CD4-positive, alpha-beta memory T cell (primary cell): ENCODE data around the gene FMN2. TPM values are rescaled to one million over a fixed set of nuclear protein-coding genes. Genes with fewer than 3 reads are reported as not detected.

Source experiments
- CTCF ChIA-PET: fragments of 350-600 bp; sonication (Branson Sonifier 250); formaldehyde crosslinking; loops from one replicate; lab custom pipeline; 2021; ENCODE audit warnings: inconsistent platforms; ENCODE audit not compliant: partially characterized antibody; lab: Charles Lee
- POLR2A ChIA-PET: fragments of 350-600 bp; sonication (Branson Sonifier 250); formaldehyde crosslinking; loops from one replicate; lab custom pipeline; 2021; ENCODE audit not compliant: partially characterized antibody; lab: Charles Lee
- DNase-seq, 5 donors: peaks; one replicate each; pipeline versions ENCODE4 v3.0.0 to v3.0.0-alpha.2; 2020 to 2022; ENCODE audit warnings: mixed read lengths in 1 of 5
- H3K27ac ChIP-seq: one replicate; pipeline ENCODE4 v1.7.0; 2013; ENCODE audit warnings: low read depth, low read length
- H3K27me3 ChIP-seq: 2 replicates; pipeline ENCODE4 v1.7.0; 2013; ENCODE audit warnings: mild to moderate bottlenecking, low read length, moderate library complexity; ENCODE audit not compliant: insufficient read depth
- H3K36me3 ChIP-seq: 2 replicates; pipeline ENCODE4 v1.7.0; 2013; ENCODE audit warnings: mild to moderate bottlenecking, low read length, moderate library complexity; ENCODE audit not compliant: insufficient read depth
- H3K4me1 ChIP-seq: 2 replicates; pipeline ENCODE4 v1.7.0; 2013; ENCODE audit warnings: mild to moderate bottlenecking, low read length, moderate library complexity; ENCODE audit not compliant: insufficient read depth
- H3K4me3 ChIP-seq, 2 donors: one replicate each; pipeline ENCODE4 v1.7.0; 2013; ENCODE audit warnings: low read length in 2 of 2, mild to moderate bottlenecking in 1 of 2
- H3K9me3 ChIP-seq, 2 donors: one replicate each; pipeline ENCODE4 v1.7.0; 2013; ENCODE audit warnings: low read length in 2 of 2, control low read depth in 1 of 2; ENCODE audit not compliant: control insufficient read depth in 1 of 2
- H3K27ac Mint-ChIP-seq, 7 donors: one replicate each; pipeline ENCODE4 v1.8.0; 2020 to 2021; ENCODE audit warnings: mixed read lengths in 7 of 7, mild to moderate bottlenecking in 6 of 7, inconsistent platforms in 3 of 7, moderate library complexity in 3 of 7
- H3K27me3 Mint-ChIP-seq, 2 donors: one replicate each; pipeline ENCODE4 v1.8.0; 2020 to 2021; ENCODE audit warnings: mixed read lengths in 2 of 2
- H3K36me3 Mint-ChIP-seq, 2 donors: one replicate each; pipeline ENCODE4 v1.8.0; 2020 to 2021; ENCODE audit warnings: mixed read lengths in 2 of 2, inconsistent platforms in 1 of 2, mild to moderate bottlenecking in 1 of 2
- H3K4me1 Mint-ChIP-seq, 4 donors: one replicate each; pipeline ENCODE4 v1.8.0; 2020 to 2021; ENCODE audit warnings: mixed read lengths in 4 of 4, mild to moderate bottlenecking in 1 of 4
- H3K4me3 Mint-ChIP-seq, 8 donors: one replicate each; pipeline ENCODE4 v1.8.0; 2020 to 2021; ENCODE audit warnings: mixed read lengths in 8 of 8, mild to moderate bottlenecking in 7 of 8, moderate library complexity in 6 of 8, inconsistent platforms in 3 of 8
- H3K9me3 Mint-ChIP-seq, 8 donors: one replicate each; pipeline ENCODE4 v1.8.0; 2020 to 2021; ENCODE audit warnings: mixed read lengths in 8 of 8, mild to moderate bottlenecking in 5 of 8, inconsistent platforms in 3 of 8, moderate library complexity in 1 of 8
- intact Hi-C: fragments of 100-400 bp; cut with micrococcal nuclease; formaldehyde crosslinking; loops from one replicate; pipeline ENCODE4 v1.15.1; 2023
- polyA plus RNA-seq, 2 donors: library from polyadenylated mRNA; unstranded; fragments of 300-500 nt; fragmentation: Illumina TruSeq; gene quantifications; one replicate each; pipeline ENCODE4 v1.2.3, GENCODE V29; 2021
- total RNA-seq, 2 experiments: library from RNA; stranded (reverse); gene quantifications; one replicate each; pipeline ENCODE4 v1.2.3, GENCODE V29; 2021

The FMN2 gene
- total and polyA plus RNA-seq, 4 experiments from 2014 or later = not detected

DNA sequence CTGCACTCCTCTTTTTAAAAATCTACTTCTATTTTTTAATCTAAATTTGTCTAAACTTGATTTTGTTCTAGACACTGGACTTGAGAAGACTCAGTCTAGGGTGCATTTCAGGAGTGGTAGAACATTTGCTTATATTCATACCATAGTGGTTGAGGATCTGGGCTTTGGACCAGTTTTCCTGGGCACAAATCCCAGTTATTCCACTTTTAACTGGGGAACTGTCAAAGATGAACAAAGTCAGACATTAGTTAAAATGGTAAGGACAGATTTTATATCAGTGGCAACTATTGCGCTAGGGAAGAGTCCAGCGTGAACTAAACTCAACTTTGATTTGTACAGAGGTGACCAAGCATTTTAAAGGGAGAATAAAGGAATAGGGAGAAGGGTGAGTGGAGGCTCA lies 102.4 kb downstream of the FMN2 start:
- no peak overlapping the region for H3K4me3 Mint-ChIP-seq
- H3K27me3 ChIP-seq = no peaks in the 10 kb centered on the region
- CTCF ChIA-PET = no interaction called here
- no peaks in the 10 kb centered on the region for H3K9me3 ChIP-seq
- H3K36me3 ChIP-seq = no peaks in the 10 kb centered on the region
- no peak overlapping the region for H3K27ac ChIP-seq
- H3K27ac Mint-ChIP-seq = no peak overlapping the region
- no peaks in the 10 kb centered on the region for H3K9me3 Mint-ChIP-seq
- intact Hi-C loops = loop anchor here (5.0 kb wide), 1 partner anchor 413 kb away; no protein-coding TSS in a partner anchor
- POLR2A ChIA-PET = no interaction called here
- no peaks in the 10 kb centered on the region for H3K4me1 ChIP-seq
- peaks cover 4 to 8% of the 10 kb centered on the region in 2 donors for H3K27me3 Mint-ChIP-seq
- no peak overlapping the region for H3K4me3 ChIP-seq
- H3K36me3 Mint-ChIP-seq = no peaks in the 10 kb centered on the region
- no peak for DNase-seq
- peaks cover 2 to 4% (median 3%) of the 10 kb centered on the region in 4 donors for H3K4me1 Mint-ChIP-seq

- no peak for DNase-seq
- Mint-ChIP-seq H3K4me3 (no peak overlapping the region), H3K9me3 (peaks cover 0 to 6% (median 2%) of the 10 kb centered on the region in 8 donors), H3K36me3 (no peaks in the 10 kb centered on the region), H3K4me1 (no peaks in the 10 kb centered on the region), H3K27me3 (peaks cover 0 to 4% of the 10 kb centered on the region in 2 donors), H3K27ac (no peak overlapping the region)
- H3K36me3 ChIP-seq = no peaks in the 10 kb centered on the region
- no peaks in the 10 kb centered on the region for H3K27me3 ChIP-seq
- ChIA-PET CTCF (interaction anchor here (0.9 kb wide), 1 partner anchor 11 kb away, joined by 3 read pairs; no protein-coding TSS in a partner anchor), POLR2A (interaction anchor here (0.6 kb wide), 1 partner anchor 77 kb away, joined by 3 read pairs; no protein-coding TSS in a partner anchor)
- H3K9me3 ChIP-seq = no peaks in the 10 kb centered on the region
- no peak overlapping the region for H3K27ac ChIP-seq
- H3K4me1 ChIP-seq = no peaks in the 10 kb centered on the region
- intact Hi-C loops = no loop called here
- H3K4me3 ChIP-seq = no peak overlapping the region
These were observed 106.7 kb downstream of the FMN2 start for GRCh38 chr1:240198376-240198775.

GRCh38 chr1:240199758-240200645 lies 108.3 kb downstream of the FMN2 start:
- ChIA-PET POLR2A (no interaction called here), CTCF (interaction anchor here (1.1 kb wide), 1 partner anchor 10 kb away, joined by 3 read pairs; no protein-coding TSS in a partner anchor)
- peaks cover 0 to 6% (median 2%) of the 10 kb centered on the region in 8 donors for H3K9me3 Mint-ChIP-seq
- H3K27ac Mint-ChIP-seq = no peak overlapping the region
- Histone ChIP-seq H3K27me3 (no peaks in the 10 kb centered on the region), H3K9me3 (no peaks in the 10 kb centered on the region), H3K4me3 (no peak overlapping the region), H3K4me1 (no peaks in the 10 kb centered on the region), H3K27ac (no peak overlapping the region), H3K36me3 (no peaks in the 10 kb centered on the region)
- H3K4me1 Mint-ChIP-seq = no peaks in the 10 kb centered on the region
- peaks cover 0 to 4% of the 10 kb centered on the region in 2 donors for H3K27me3 Mint-ChIP-seq
- intact Hi-C loops = no loop called here
- H3K4me3 Mint-ChIP-seq = peak overlapping the region in 1 of 8 donors; percentile 1
- no peak for DNase-seq
- no peaks in the 10 kb centered on the region for H3K36me3 Mint-ChIP-seq

- no peak overlapping the region for H3K4me3 ChIP-seq
- POLR2A ChIA-PET = no interaction called here
- Mint-ChIP-seq H3K9me3 (peaks cover 0 to 6% (median 2%) of the 10 kb centered on the region in 8 donors), H3K27ac (no peak overlapping the region), H3K27me3 (no peaks in the 10 kb centered on the region), H3K4me3 (no peak overlapping the region), H3K4me1 (no peaks in the 10 kb centered on the region), H3K36me3 (no peaks in the 10 kb centered on the region)
- no peak for DNase-seq
- no peaks in the 10 kb centered on the region for H3K9me3 ChIP-seq
- H3K27ac ChIP-seq = no peak overlapping the region
- CTCF ChIA-PET = interaction anchor here (1.5 kb wide), 1 partner anchor 13 kb away, joined by 3 read pairs; no protein-coding TSS in a partner anchor
- H3K4me1 ChIP-seq = no peaks in the 10 kb centered on the region
- H3K36me3 ChIP-seq = no peaks in the 10 kb centered on the region
- intact Hi-C loops = no loop called here
- H3K27me3 ChIP-seq = no peaks in the 10 kb centered on the region
These were observed 110.2 kb downstream of the FMN2 start for GRCh38 chr1:240201931-240202330.

DNA sequence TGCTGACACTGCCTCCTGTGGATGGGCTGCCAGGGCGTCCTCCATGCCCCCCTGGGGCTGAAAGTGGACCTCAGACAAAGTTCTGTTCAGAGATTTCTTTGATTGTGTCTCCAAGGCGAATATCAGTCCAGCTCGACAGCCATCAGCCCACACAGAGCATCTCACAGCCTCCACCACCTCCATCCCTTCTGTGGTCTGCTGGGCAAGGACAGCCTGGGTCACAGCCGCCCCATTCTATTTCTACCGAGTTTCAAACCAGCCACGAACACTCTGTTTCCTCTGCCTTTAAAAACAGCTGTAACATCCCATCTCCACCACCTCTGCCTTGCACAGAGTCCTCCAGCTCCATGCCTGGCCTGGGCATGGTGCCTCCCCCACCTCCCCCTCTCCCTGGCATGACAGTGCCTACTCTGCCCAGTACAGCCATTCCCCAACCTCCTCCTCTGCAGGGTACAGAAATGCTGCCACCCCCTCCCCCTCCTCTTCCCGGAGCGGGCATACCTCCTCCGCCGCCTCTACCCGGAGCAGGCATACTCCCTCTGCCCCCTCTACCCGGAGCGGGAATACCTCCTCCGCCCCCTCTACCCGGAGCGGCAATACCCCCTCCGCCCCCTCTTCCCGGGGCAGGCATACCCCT lies 115.5 kb downstream of the FMN2 start:
- intact Hi-C loops = no loop called here
- no peak for DNase-seq
- H3K27ac Mint-ChIP-seq = no peak overlapping the region
- H3K27ac ChIP-seq = no peak overlapping the region
- no peak overlapping the region for H3K4me3 ChIP-seq
- H3K4me1 Mint-ChIP-seq = no peaks in the 10 kb centered on the region
- no peaks in the 10 kb centered on the region for H3K4me1 ChIP-seq
- ChIA-PET POLR2A (no interaction called here), CTCF (no interaction called here)
- peaks cover 0 to 4% (median under 1%) of the 10 kb centered on the region in 8 donors for H3K9me3 Mint-ChIP-seq
- no peaks in the 10 kb centered on the region for H3K27me3 ChIP-seq
- no peak overlapping the region for H3K4me3 Mint-ChIP-seq
- H3K36me3 Mint-ChIP-seq = no peaks in the 10 kb centered on the region
- H3K36me3 ChIP-seq = no peaks in the 10 kb centered on the region
- H3K9me3 ChIP-seq = no peaks in the 10 kb centered on the region
- H3K27me3 Mint-ChIP-seq = no peaks in the 10 kb centered on the region

DNA sequence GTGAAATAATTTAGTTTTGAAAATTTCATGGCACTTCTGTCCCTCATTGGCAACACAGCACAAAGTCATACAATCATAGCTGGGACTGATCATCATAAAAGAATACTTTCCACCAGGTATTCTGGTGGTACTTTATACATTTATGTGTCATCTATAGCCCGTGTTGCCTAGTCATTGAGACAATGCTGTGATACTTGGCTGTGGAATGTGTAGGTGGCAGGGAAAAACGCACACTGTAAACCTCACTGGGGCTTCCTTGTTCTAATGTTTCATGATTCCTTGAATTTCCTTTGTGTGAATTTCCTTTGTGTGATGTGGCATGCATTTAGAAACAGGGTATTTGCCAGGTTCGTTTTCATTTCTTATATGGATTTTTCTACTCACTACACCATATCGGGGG lies 118.3 kb downstream of the FMN2 start:
- CTCF ChIA-PET = no interaction called here
- H3K27me3 ChIP-seq = no peaks in the 10 kb centered on the region
- H3K4me1 ChIP-seq = no peaks in the 10 kb centered on the region
- POLR2A ChIA-PET = no interaction called here
- no peak overlapping the region for H3K4me3 ChIP-seq
- Mint-ChIP-seq H3K27ac (no peak overlapping the region), H3K9me3 (peaks cover 0 to 4% (median 0%) of the 10 kb centered on the region in 8 donors), H3K27me3 (no peaks in the 10 kb centered on the region), H3K4me3 (no peak overlapping the region), H3K4me1 (no peaks in the 10 kb centered on the region), H3K36me3 (no peaks in the 10 kb centered on the region)
- no peaks in the 10 kb centered on the region for H3K36me3 ChIP-seq
- intact Hi-C loops = no loop called here
- H3K9me3 ChIP-seq = no peaks in the 10 kb centered on the region
- no peak for DNase-seq
- H3K27ac ChIP-seq = no peak overlapping the region

GRCh38 chr1:240212556-240212955 lies 120.9 kb downstream of the FMN2 start:
- intact Hi-C loops = no loop called here
- H3K27ac Mint-ChIP-seq = no peak overlapping the region
- CTCF ChIA-PET = no interaction called here
- no peak overlapping the region for H3K27ac ChIP-seq
- no peaks in the 10 kb centered on the region for H3K27me3 Mint-ChIP-seq
- no peaks in the 10 kb centered on the region for H3K9me3 ChIP-seq
- no peaks in the 10 kb centered on the region for H3K36me3 Mint-ChIP-seq
- no peaks in the 10 kb centered on the region for H3K4me1 Mint-ChIP-seq
- H3K9me3 Mint-ChIP-seq = peaks cover 0 to 4% (median 0%) of the 10 kb centered on the region in 8 donors
- POLR2A ChIA-PET = no interaction called here
- DNase-seq = no peak
- no peak overlapping the region for H3K4me3 ChIP-seq
- no peaks in the 10 kb centered on the region for H3K27me3 ChIP-seq
- H3K4me1 ChIP-seq = no peaks in the 10 kb centered on the region
- no peaks in the 10 kb centered on the region for H3K36me3 ChIP-seq
- no peak overlapping the region for H3K4me3 Mint-ChIP-seq
